Liver (tissue), 9 donors: Measurements from ENCODE around the gene TIMP1. TPM values are rescaled to one million over a fixed set of nuclear protein-coding genes. Genes with fewer than 3 reads are reported as not detected.
A peak's percentile ranks its signal among the peaks of the same experiment; 100 is the strongest.

Source experiments
- DNase-seq: peaks from one replicate; pipeline ENCODE4 v3.0.0-alpha.2; 2017; ENCODE audit warnings: low spot score
- H3K27ac ChIP-seq, 2 donors: one replicate each; pipeline ENCODE4 v1.7.0; 2013; ENCODE audit warnings: inconsistent platforms in 2 of 2, low read length in 2 of 2, control low read depth in 1 of 2, low read depth in 1 of 2, mild to moderate bottlenecking in 1 of 2
- H3K27me3 ChIP-seq, 4 donors: one replicate each; pipeline versions ENCODE4 v1.6.1 to v1.7.0; 2013; ENCODE audit warnings: low read length in 3 of 4, inconsistent platforms in 1 of 4, mild to moderate bottlenecking in 1 of 4, moderate library complexity in 1 of 4; ENCODE audit not compliant: control insufficient read depth in 4 of 4, insufficient read depth in 4 of 4
- H3K36me3 ChIP-seq, 4 donors: one replicate each; pipeline versions ENCODE4 v1.6.1 to v1.7.0; 2013; ENCODE audit warnings: low read length in 3 of 4, mild to moderate bottlenecking in 3 of 4, low read depth in 1 of 4, moderate library complexity in 1 of 4; ENCODE audit not compliant: control insufficient read depth in 4 of 4, insufficient read depth in 3 of 4
- H3K4me1 ChIP-seq, 4 donors: one replicate each; pipeline versions ENCODE4 v1.6.1 to v1.7.0; 2013; ENCODE audit warnings: low read length in 3 of 4, mild to moderate bottlenecking in 3 of 4, moderate library complexity in 1 of 4; ENCODE audit not compliant: control insufficient read depth in 4 of 4, insufficient read depth in 4 of 4
- H3K4me3 ChIP-seq, 3 donors: one replicate each; pipeline versions ENCODE4 v1.6.1 to v1.7.0; 2013; ENCODE audit warnings: low read length in 3 of 3, control low read depth in 1 of 3, low read depth in 1 of 3, mild to moderate bottlenecking in 1 of 3
- H3K9ac ChIP-seq, 2 donors: one replicate each; pipeline ENCODE4 v1.7.0; 2013; ENCODE audit warnings: low read length in 2 of 2, mild to moderate bottlenecking in 2 of 2, moderate library complexity in 2 of 2, control low read depth in 1 of 2, low read depth in 1 of 2
- H3K9me3 ChIP-seq, 4 donors: one replicate each; pipeline versions ENCODE4 v1.6.1 to v1.7.0; 2013; ENCODE audit warnings: low read length in 3 of 4; ENCODE audit not compliant: control insufficient read depth in 4 of 4
- ATF3 ChIP-seq: IDR thresholded peaks from 2 replicates; pipeline ENCODE4 v1.6.1; 2016; ENCODE audit warnings: antibody characterized with exemption
- EGR1 ChIP-seq, 2 donors: IDR thresholded peaks; 2 replicates each; pipeline ENCODE4 v1.6.1; 2016 to 2018; ENCODE audit warnings: antibody characterized with exemption in 2 of 2, low read depth in 2 of 2
- FOXA2 ChIP-seq: IDR thresholded peaks from 2 replicates; pipeline ENCODE4 v1.6.1; 2016; ENCODE audit warnings: antibody characterized with exemption
- GABPA ChIP-seq, 2 donors: IDR thresholded peaks in 1 of 2; conservative IDR thresholded peaks in 1 of 2; 2 replicates each; pipeline ENCODE4 v1.6.1; 2016; ENCODE audit warnings: antibody characterized with exemption in 2 of 2, mild to moderate bottlenecking in 1 of 2, moderate library complexity in 1 of 2
- HNF4A ChIP-seq, 2 donors: conservative IDR thresholded peaks; 2 replicates each; pipeline ENCODE4 v1.6.1; 2016; ENCODE audit warnings: antibody characterized with exemption in 2 of 2, mild to moderate bottlenecking in 2 of 2
- HNF4G ChIP-seq: IDR thresholded peaks from 2 replicates; pipeline ENCODE4 v1.6.1; 2016; ENCODE audit warnings: antibody characterized with exemption
- RAD21 ChIP-seq, 2 donors: IDR thresholded peaks; 2 replicates each; pipeline ENCODE4 v1.6.1; 2016; ENCODE audit warnings: antibody characterized with exemption in 2 of 2, mild to moderate bottlenecking in 2 of 2
- RXRA ChIP-seq, 2 donors: IDR thresholded peaks; 2 replicates each; pipeline ENCODE4 v1.6.1; 2017 to 2018; ENCODE audit warnings: antibody characterized with exemption in 2 of 2, mild to moderate bottlenecking in 1 of 2
- SP1 ChIP-seq: IDR thresholded peaks from 2 replicates; pipeline ENCODE4 v1.6.1; 2018; ENCODE audit warnings: antibody characterized with exemption, mild to moderate bottlenecking
- TAF1 ChIP-seq: conservative IDR thresholded peaks from 2 replicates; pipeline ENCODE4 v1.6.1; 2016; ENCODE audit warnings: antibody characterized with exemption, mild to moderate bottlenecking
- YY1 ChIP-seq: IDR thresholded peaks from 2 replicates; pipeline ENCODE4 v1.6.1; 2016; ENCODE audit warnings: antibody characterized with exemption, mild to moderate bottlenecking
- ZBTB33 ChIP-seq: IDR thresholded peaks from 2 replicates; pipeline ENCODE4 v1.6.1; 2016; ENCODE audit warnings: antibody characterized with exemption
- WGBS: extraction: QIAGEN DNeasy Blood & Tissue Kit; methylation state at CpG from one replicate; pipeline ENCODE4 v1.1.7; 2013; 5-methylcytosine and 5-hydroxymethylcytosine counted together
- polyA plus RNA-seq, 2 donors: library from polyadenylated mRNA; stranded (reverse) in 1 of 2; unstranded in 1 of 2; fragments of 200-250 nt in 1 of 2; fragments of >200 nt in 1 of 2; fragmentation: Nextera tagmentation in 1 of 2; extraction: Ambion mirVana in 1 of 2; gene quantifications; one replicate each; pipeline versions ENCODE4 v1.2.1 to v1.2.3, GENCODE V29; 2013 to 2015
- total RNA-seq, 2 donors: library from RNA; depleted of rRNA; stranded (reverse); fragments of >200 nt; gene quantifications; one replicate each; pipeline ENCODE4 v1.2.3, GENCODE V29; 2014
- TF ChIP-seq, protein P1 (sequence below): IDR thresholded peaks from 2 replicates; pipeline ENCODE4 v1.6.1; 2016; ENCODE audit warnings: antibody characterized with exemption, mild to moderate bottlenecking
- TF ChIP-seq, protein P2 (sequence below): IDR thresholded peaks from 2 replicates; pipeline ENCODE4 v1.6.1; 2016; ENCODE audit warnings: antibody characterized with exemption
- donor health status: healthy.
- donor health status: healthy.
- donor health status: healthy.
- donor health status: healthy.
- donor health status: healthy.

Gene TIMP1
- total and polyA plus RNA-seq, 4 donors: 18.0 to 1,609 (median 146) TPM

DNA sequence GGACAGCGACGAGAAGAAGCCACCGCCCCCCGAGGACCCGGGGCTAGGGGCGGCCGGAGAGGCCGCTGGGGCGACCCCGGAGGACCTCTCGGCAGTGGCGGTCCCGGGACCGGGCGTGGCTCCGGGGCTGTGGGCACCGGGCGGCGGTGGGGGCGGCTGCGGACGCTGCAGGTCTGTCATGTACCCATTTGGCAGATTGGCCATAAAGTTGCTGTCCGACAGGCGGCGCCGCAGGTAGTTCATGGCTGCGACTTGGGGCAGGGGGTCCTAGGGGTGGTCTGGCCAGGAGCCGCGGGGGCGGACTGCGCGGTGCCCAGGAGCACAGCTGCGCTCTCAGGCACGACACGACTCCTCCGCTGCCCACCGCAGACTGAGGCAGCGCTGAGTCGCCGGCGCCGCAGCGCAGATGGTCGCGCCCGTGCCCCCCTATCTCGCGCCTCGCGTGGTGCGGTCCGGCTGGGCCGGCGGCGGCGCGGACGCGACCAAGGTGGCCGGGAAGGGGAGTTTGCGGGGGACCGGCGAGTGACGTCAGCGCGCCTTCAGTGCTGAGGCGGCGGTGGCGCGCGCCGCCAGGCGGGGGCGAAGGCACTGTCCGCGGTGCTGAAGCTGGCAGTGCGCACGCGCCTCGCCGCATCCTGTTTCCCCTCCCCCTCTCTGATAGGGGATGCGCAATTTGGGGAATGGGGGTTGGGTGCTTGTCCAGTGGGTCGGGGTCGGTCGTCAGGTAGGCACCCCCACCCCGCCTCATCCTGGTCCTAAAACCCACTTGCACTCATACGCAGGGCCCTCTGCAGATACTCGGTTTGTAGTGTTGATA lies 37.5 kb downstream of the TIMP1 start, which contains the start of gene SYN1:
Gene SYN1, minus strand, starts transcription at position 372 of the 817 bp plus-strand sequence. Its CDS starts 129 bp downstream, at position 243.
- no peaks in the 10 kb centered on the region for H3K9me3 ChIP-seq
- H3K27me3 ChIP-seq: no peaks in the 10 kb centered on the region
- H3K4me1 ChIP-seq: peaks cover 0 to 4% (median 0%) of the 10 kb centered on the region in 4 donors
- 3% methylated on average over 88 of the region's 88 CpGs for WGBS
- no peaks in the 10 kb centered on the region for H3K36me3 ChIP-seq
- no peak within 1 kb of the TSS for H3K9ac ChIP-seq
- TF ChIP-seq HNF4A (conservative IDR thresholded peaks at IDR 0.05) (no peak), FOXA2 (no peak), ATF3 (no peak), EGR1 (IDR thresholded peaks at IDR 0.05; ENCODE audit: low read depth in 2 of 2) (peak; percentile 82 to 90), TAF1 (no peak), ZBTB33 (no peak), RAD21 (IDR thresholded peaks at IDR 0.05) (peak in 1 of 2 donors; percentile 11), YY1 (no peak), SP1 (no peak)
- TF ChIP-seq, protein P1, sequence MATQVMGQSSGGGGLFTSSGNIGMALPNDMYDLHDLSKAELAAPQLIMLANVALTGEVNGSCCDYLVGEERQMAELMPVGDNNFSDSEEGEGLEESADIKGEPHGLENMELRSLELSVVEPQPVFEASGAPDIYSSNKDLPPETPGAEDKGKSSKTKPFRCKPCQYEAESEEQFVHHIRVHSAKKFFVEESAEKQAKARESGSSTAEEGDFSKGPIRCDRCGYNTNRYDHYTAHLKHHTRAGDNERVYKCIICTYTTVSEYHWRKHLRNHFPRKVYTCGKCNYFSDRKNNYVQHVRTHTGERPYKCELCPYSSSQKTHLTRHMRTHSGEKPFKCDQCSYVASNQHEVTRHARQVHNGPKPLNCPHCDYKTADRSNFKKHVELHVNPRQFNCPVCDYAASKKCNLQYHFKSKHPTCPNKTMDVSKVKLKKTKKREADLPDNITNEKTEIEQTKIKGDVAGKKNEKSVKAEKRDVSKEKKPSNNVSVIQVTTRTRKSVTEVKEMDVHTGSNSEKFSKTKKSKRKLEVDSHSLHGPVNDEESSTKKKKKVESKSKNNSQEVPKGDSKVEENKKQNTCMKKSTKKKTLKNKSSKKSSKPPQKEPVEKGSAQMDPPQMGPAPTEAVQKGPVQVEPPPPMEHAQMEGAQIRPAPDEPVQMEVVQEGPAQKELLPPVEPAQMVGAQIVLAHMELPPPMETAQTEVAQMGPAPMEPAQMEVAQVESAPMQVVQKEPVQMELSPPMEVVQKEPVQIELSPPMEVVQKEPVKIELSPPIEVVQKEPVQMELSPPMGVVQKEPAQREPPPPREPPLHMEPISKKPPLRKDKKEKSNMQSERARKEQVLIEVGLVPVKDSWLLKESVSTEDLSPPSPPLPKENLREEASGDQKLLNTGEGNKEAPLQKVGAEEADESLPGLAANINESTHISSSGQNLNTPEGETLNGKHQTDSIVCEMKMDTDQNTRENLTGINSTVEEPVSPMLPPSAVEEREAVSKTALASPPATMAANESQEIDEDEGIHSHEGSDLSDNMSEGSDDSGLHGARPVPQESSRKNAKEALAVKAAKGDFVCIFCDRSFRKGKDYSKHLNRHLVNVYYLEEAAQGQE: peak; percentile 99
- TF ChIP-seq, protein P2, sequence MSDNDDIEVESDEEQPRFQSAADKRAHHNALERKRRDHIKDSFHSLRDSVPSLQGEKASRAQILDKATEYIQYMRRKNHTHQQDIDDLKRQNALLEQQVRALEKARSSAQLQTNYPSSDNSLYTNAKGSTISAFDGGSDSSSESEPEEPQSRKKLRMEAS: no peak
- peak; percentile 68 for DNase-seq
- H3K27ac ChIP-seq: no peak within 1 kb of the TSS
- H3K4me3 ChIP-seq: peak within 1 kb of the TSS; percentile 29 to 43 (median 42)

DNA sequence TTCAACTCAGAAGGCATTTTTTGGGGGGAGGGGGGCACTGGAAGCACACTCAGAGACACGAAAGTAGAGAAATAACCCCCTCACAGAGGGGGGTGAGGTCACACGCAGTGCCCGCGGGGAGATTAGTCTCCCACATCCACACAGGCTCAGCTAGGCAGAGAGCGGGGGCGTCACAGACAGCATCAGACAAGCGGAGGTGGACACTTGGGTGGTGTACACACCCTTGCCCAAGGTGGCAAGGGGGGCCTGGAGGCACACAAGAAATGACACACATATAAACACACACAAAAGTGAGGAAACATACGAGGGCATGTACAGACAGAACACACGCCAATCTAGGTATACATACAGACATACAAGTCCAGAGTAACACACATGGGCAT lies 38.1 kb downstream of the TIMP1 start:
- H3K4me3 ChIP-seq: no peak overlapping the region
- no peaks in the 10 kb centered on the region for H3K9me3 ChIP-seq
- H3K36me3 ChIP-seq: no peaks in the 10 kb centered on the region
- no peak for DNase-seq
- no peaks in the 10 kb centered on the region for H3K27me3 ChIP-seq
- TF ChIP-seq RAD21 (IDR thresholded peaks at IDR 0.05): no peak
- no peak for TF ChIP-seq HNF4G
- TF ChIP-seq SP1: no peak
- TF ChIP-seq FOXA2: no peak
- TF ChIP-seq RXRA (IDR thresholded peaks at IDR 0.05): no peak
- no peak for TF ChIP-seq GABPA (IDR thresholded peaks at IDR 0.05 in 1 of 2, conservative IDR thresholded peaks at IDR 0.05 in 1 of 2)
- no peak overlapping the region for H3K9ac ChIP-seq
- WGBS: 47% methylated on average over 9 of the region's 9 CpGs
- peaks cover 0 to 4% (median 0%) of the 10 kb centered on the region in 4 donors for H3K4me1 ChIP-seq
- no peak overlapping the region for H3K27ac ChIP-seq
